B cell (primary cell): ENCODE data around the gene VSTM2L. TPM values are rescaled to one million over a fixed set of nuclear protein-coding genes. Genes with fewer than 3 reads are reported as not detected.

Experiments used
- ATAC-seq: fragments of 200-7000 bp; cut with Tn5 transposase; one replicate; pipeline ENCODE4 v1.10.0; 2021; ENCODE audit warnings: low read depth, mild to moderate bottlenecking, moderate number of reproducible peaks, moderate library complexity
- CTCF ChIA-PET: fragments of 350-600 bp; sonication (Branson Sonifier 250); formaldehyde crosslinking; loops from one replicate; lab custom pipeline; 2021; ENCODE audit warnings: antibody characterized with exemption, inconsistent platforms; lab: Charles Lee
- POLR2A ChIA-PET: fragments of 350-600 bp; sonication (Branson Sonifier 250); formaldehyde crosslinking; loops from one replicate; lab custom pipeline; 2021; ENCODE audit warnings: antibody characterized with exemption; lab: Charles Lee
- DNase-seq: peaks from one replicate; pipeline ENCODE4 v3.0.0; 2013
- H2AFZ ChIP-seq: 2 replicates; pipeline ENCODE4 v1.6.1; 2012; ENCODE audit warnings: mild to moderate bottlenecking, low read depth, low read length; ENCODE audit not compliant: insufficient read depth, poor library complexity, severe bottlenecking
- H3K27ac ChIP-seq, 2 donors: 1 replicate in 1 of 2; 2 replicates in 1 of 2; pipeline ENCODE4 v1.5.1; 2012 to 2013; ENCODE audit warnings: low read length in 2 of 2, mild to moderate bottlenecking in 2 of 2, moderate library complexity in 1 of 2
- H3K27me3 ChIP-seq, 4 experiments: fragments of 200-600 bp in 1 of 4; sonication (generic) in 1 of 4; replicated peaks in 1 of 4; 1 replicate in 2 of 4; 2 replicates in 2 of 4; pipeline versions ENCODE4 v1.6.1 to v1.7.0; 2013 to 2016; ENCODE audit warnings: low read length in 3 of 4, mild to moderate bottlenecking in 2 of 4, mixed read lengths in 1 of 4, moderate library complexity in 1 of 4; ENCODE audit not compliant: insufficient read depth in 4 of 4, control insufficient read depth in 3 of 4; ENCODE audit errors: control extremely low read depth in 1 of 4
- H3K36me3 ChIP-seq, 2 experiments: replicated peaks in 1 of 2; 1 replicate in 1 of 2; 2 replicates in 1 of 2; pipeline versions ENCODE4 v1.6.1 to v1.7.1; 2013; ENCODE audit warnings: low read length in 1 of 2; ENCODE audit not compliant: insufficient read depth in 2 of 2, control insufficient read depth in 1 of 2; ENCODE audit errors: control extremely low read depth in 1 of 2, extremely low read depth in 1 of 2
- H3K4me1 ChIP-seq, 2 donors: fragments of 200-600 bp in 1 of 2; sonication (generic) in 1 of 2; 1 replicate in 1 of 2; 2 replicates in 1 of 2; pipeline versions ENCODE4 v1.5.1 to v1.6.1; 2013 to 2017; ENCODE audit warnings: low read length in 2 of 2; ENCODE audit not compliant: control insufficient read depth in 2 of 2, insufficient read depth in 2 of 2
- H3K4me2 ChIP-seq: replicated peaks from 2 replicates; pipeline ENCODE3; 2012; ENCODE audit warnings: mild to moderate bottlenecking, low read depth, low read length; ENCODE audit not compliant: poor library complexity, severe bottlenecking
- H3K4me3 ChIP-seq, 5 experiments: fragments of 200-600 bp in 1 of 5; sonication (generic) in 1 of 5; 1 replicate in 3 of 5; 2 replicates in 2 of 5; pipeline versions ENCODE4 v1.5.1 to v1.7.0; 2011 to 2016; ENCODE audit warnings: low read length in 4 of 5, mild to moderate bottlenecking in 4 of 5, low read depth in 2 of 5, control low read depth in 1 of 5, moderate library complexity in 1 of 5; ENCODE audit not compliant: insufficient read depth in 1 of 5; ENCODE audit errors: control extremely low read depth in 1 of 5, extremely low read depth in 1 of 5
- H3K79me2 ChIP-seq: fragments of 200-600 bp; sonication (generic); one replicate; pipeline ENCODE4 v1.6.0; 2016; ENCODE audit warnings: low read length; ENCODE audit not compliant: control insufficient read depth, insufficient read depth
- H3K9ac ChIP-seq: fragments of 200-600 bp; sonication (generic); 2 replicates; pipeline ENCODE4 v1.6.1; 2017; ENCODE audit warnings: mild to moderate bottlenecking, low read length, moderate library complexity
- H3K9me3 ChIP-seq, 3 donors: one replicate each; pipeline versions ENCODE4 v1.6.1 to v1.7.1; 2013; ENCODE audit warnings: low read length in 2 of 3; ENCODE audit not compliant: control insufficient read depth in 2 of 3, insufficient read depth in 1 of 3; ENCODE audit errors: control extremely low read depth in 1 of 3
- H4K20me1 ChIP-seq: 2 replicates; pipeline ENCODE4 v1.6.0; 2012; ENCODE audit warnings: mild to moderate bottlenecking, low read length; ENCODE audit not compliant: insufficient read depth, control insufficient read depth, poor library complexity, severe bottlenecking
- H3K27ac Mint-ChIP-seq: one replicate; pipeline ENCODE4 v1.8.0; 2021; ENCODE audit warnings: mixed read lengths
- H3K27me3 Mint-ChIP-seq: one replicate; pipeline ENCODE4 v1.8.0; 2021; ENCODE audit warnings: mixed read lengths
- H3K4me1 Mint-ChIP-seq: one replicate; pipeline ENCODE4 v1.8.0; 2021; ENCODE audit warnings: mixed read lengths
- H3K4me3 Mint-ChIP-seq: one replicate; pipeline ENCODE4 v1.8.0; 2021; ENCODE audit warnings: mixed read lengths
- H3K9me3 Mint-ChIP-seq: one replicate; pipeline ENCODE4 v1.8.0; 2022; ENCODE audit warnings: mixed read lengths; ENCODE audit not compliant: insufficient read depth
- EZH2 ChIP-seq: IDR thresholded peaks from 2 replicates; pipeline ENCODE4 v1.6.1; 2012; ENCODE audit warnings: borderline replicate concordance, low read depth, mild to moderate bottlenecking, moderate library complexity, low read length; ENCODE audit not compliant: insufficient read depth, poor library complexity, severe bottlenecking
- WGBS: methylation state at CpG from one replicate; pipeline ENCODE4 v1.1.5; 2013; ENCODE audit warnings: missing lambda C conversion rate; ENCODE audit not compliant: insufficient coverage; 5-methylcytosine and 5-hydroxymethylcytosine counted together
- intact Hi-C: fragments of 100-400 bp; cut with micrococcal nuclease; formaldehyde crosslinking; loops from one replicate; pipeline ENCODE4 v1.10.0; 2022
- polyA plus RNA-seq: library from polyadenylated mRNA; depleted of rRNA; stranded (reverse); fragments of >200 nt; gene quantifications from 2 replicates; pipeline ENCODE4 v1.2.3, GENCODE V29; 2012
- total RNA-seq, 2 donors: library from RNA; stranded (reverse); fragments of 120-200 nt in 1 of 2; gene quantifications; 1 replicate in 1 of 2; 2 replicates in 1 of 2; pipeline versions ENCODE4 v1.2.3 to v1.2.4, GENCODE V29; 2013 to 2022
- TF ChIP-seq, protein P1 (sequence below): fragments of 200-600 bp; IDR thresholded peaks from one replicate; pipeline ENCODE4 v1.8.0; 2022; ENCODE audit warnings: antibody characterized with exemption, mild to moderate bottlenecking

The VSTM2L gene
- total and polyA plus RNA-seq, 2 donors (not counting 1 experiment from before 2014, with no cell fraction given): 0.25 TPM; not detected in 1

DNA sequence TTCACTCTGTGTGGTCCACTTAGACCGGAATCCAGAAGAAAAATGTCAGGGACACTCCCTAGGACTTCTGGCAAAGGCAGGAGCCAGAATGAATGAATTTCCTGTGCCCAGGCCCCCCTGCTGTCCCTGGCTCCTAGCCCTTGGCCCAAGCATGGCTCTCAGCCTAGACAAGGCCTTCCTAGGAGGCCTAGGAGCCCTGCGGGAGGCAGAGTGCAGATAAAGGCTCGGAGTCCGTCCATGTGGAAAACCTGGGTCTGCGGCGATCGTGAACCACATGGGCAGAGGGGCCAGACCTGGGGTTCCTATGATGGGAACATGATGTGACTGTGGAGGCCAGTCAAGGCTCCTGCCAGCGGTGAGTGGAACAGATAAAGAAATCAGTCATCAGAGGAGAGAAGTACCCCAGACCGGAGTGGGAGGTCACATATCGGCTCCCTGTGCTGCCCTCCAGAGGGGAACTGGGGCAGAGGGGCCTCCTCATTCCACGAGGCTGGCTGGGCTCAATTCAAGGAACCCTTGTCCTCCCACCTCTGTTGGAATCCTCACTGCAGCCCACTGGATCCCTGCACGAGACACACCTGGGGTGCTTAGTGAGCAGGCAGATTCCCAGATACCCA, 5.9 kb upstream of the VSTM2L start:
- Mint-ChIP-seq H3K4me3 (no peak overlapping the region), H3K9me3 (no peaks in the 10 kb centered on the region), H3K4me1 (peaks cover 5% of the 10 kb centered on the region), H3K27ac (no peak overlapping the region), H3K27me3 (peaks cover 27% of the 10 kb centered on the region)
- CTCF ChIA-PET: no interaction called here
- Histone ChIP-seq H3K79me2 (no peaks in the 10 kb centered on the region), H3K4me2 (no peak overlapping the region), H3K9me3 (peaks cover 0 to 3% (median 0%) of the 10 kb centered on the region in 3 donors), H3K9ac (no peak overlapping the region), H3K4me3 (no peak overlapping the region), H3K36me3 (no peaks in the 10 kb centered on the region), H2AFZ (no peak overlapping the region), H3K27ac (no peak overlapping the region), H3K27me3 (peaks cover 0 to 13% (median 6%) of the 10 kb centered on the region in 4 experiments), H3K4me1 (peaks cover 1 to 2% of the 10 kb centered on the region in 2 donors), H4K20me1 (no peaks in the 10 kb centered on the region)
- POLR2A ChIA-PET: no interaction called here
- intact Hi-C loops: no loop called here
- 77% methylated on average over 12 of the region's 12 CpGs for WGBS
- ATAC-seq (no peak), DNase-seq (no peak)
- TF ChIP-seq, protein P1, sequence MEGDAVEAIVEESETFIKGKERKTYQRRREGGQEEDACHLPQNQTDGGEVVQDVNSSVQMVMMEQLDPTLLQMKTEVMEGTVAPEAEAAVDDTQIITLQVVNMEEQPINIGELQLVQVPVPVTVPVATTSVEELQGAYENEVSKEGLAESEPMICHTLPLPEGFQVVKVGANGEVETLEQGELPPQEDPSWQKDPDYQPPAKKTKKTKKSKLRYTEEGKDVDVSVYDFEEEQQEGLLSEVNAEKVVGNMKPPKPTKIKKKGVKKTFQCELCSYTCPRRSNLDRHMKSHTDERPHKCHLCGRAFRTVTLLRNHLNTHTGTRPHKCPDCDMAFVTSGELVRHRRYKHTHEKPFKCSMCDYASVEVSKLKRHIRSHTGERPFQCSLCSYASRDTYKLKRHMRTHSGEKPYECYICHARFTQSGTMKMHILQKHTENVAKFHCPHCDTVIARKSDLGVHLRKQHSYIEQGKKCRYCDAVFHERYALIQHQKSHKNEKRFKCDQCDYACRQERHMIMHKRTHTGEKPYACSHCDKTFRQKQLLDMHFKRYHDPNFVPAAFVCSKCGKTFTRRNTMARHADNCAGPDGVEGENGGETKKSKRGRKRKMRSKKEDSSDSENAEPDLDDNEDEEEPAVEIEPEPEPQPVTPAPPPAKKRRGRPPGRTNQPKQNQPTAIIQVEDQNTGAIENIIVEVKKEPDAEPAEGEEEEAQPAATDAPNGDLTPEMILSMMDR: no peak
- TF ChIP-seq EZH2: no peak

DNA sequence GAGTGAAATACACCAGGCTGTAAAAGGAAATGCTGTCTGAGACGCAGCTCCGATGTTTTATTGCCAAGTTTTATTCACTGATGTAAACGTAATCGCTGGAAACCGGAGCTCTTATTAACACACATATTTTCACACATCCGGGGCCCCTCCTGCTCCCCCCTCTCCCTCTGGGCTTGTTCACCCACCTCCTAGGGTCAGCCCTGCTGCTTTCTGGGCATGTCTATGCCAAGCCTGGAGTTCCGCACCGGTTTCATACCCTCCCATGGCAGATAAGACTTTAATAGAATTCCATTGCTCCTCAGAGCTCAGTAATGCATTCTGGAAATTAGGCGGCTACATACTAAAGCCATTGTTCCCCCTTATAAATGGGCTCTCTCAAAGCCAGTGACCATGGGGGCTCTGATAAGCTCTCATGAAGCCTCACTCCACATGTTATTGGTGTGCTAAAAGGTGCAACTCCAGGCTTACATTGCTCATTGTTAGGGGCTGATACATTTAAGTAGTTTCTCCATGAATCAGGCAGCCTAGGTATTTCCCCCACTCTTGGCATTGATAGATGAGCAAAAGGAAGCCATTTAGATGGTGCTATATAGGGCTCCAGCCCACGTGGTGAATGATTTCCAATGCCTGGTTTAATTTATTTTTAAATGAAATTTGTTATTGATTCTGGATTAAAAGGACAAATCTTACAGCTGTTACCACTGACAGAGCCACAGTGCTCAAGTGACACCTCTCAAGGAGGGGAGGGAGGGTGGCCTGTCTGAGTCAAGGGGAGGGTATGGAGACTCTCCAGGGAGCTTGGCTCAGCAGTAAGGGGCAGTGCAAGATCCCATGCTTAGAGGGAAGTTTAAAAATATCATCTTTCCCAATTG, 4.5 kb upstream of the VSTM2L start:
- Histone ChIP-seq H4K20me1 (no peaks in the 10 kb centered on the region), H3K9ac (no peak overlapping the region), H3K4me2 (no peak overlapping the region), H3K4me1 (peaks cover 10 to 12% of the 10 kb centered on the region in 2 donors), H3K27ac (no peak overlapping the region), H3K36me3 (no peaks in the 10 kb centered on the region), H3K9me3 (peaks cover 0 to 5% (median 0%) of the 10 kb centered on the region in 3 donors), H3K4me3 (no peak overlapping the region), H3K79me2 (no peaks in the 10 kb centered on the region), H2AFZ (no peak overlapping the region), H3K27me3 (peaks cover 0 to 22% (median 10%) of the 10 kb centered on the region in 4 experiments)
- Mint-ChIP-seq H3K4me3 (no peak overlapping the region), H3K27me3 (peaks cover 32% of the 10 kb centered on the region), H3K27ac (no peak overlapping the region), H3K4me1 (peaks cover 10% of the 10 kb centered on the region), H3K9me3 (no peaks in the 10 kb centered on the region)
- WGBS: 100% methylated on average over 7 of the region's 10 CpGs
- DNase-seq: no peak
- ATAC-seq: no peak
- intact Hi-C loops: no loop called here
- POLR2A ChIA-PET: no interaction called here
- TF ChIP-seq EZH2: no peak
- TF ChIP-seq, protein P1: no peak
- CTCF ChIA-PET: no interaction called here
